SJCRH30 (cell line): ENCODE results near the gene MEIS3. TPM values are rescaled to one million over a fixed set of nuclear protein-coding genes. Genes with fewer than 3 reads are reported as not detected.

Experiments used
- DNase-seq, 2 experiments: peaks; one replicate each; pipeline ENCODE4 v3.0.0-alpha.2; 2015 to 2020
- H3K27ac ChIP-seq: fragments of 250-450 bp; sonication (Bioruptor Pico); 2 replicates; pipeline ENCODE4 v1.5.1; 2020; ENCODE audit warnings: mild to moderate bottlenecking, moderate library complexity
- H3K27me3 ChIP-seq: fragments of 250-450 bp; sonication (Bioruptor Pico); 2 replicates; pipeline ENCODE4 v1.5.1; 2020; ENCODE audit warnings: mild to moderate bottlenecking, moderate library complexity
- H3K36me3 ChIP-seq: fragments of 250-450 bp; sonication (Bioruptor Pico); 2 replicates; pipeline ENCODE4 v1.5.1; 2020; ENCODE audit warnings: mild to moderate bottlenecking, moderate library complexity
- H3K4me1 ChIP-seq: fragments of 250-450 bp; sonication (Bioruptor Pico); 2 replicates; pipeline ENCODE4 v1.5.1; 2020; ENCODE audit warnings: mild to moderate bottlenecking, moderate library complexity
- H3K4me3 ChIP-seq: fragments of 250-450 bp; sonication (Bioruptor Pico); 2 replicates; pipeline ENCODE4 v1.5.1; 2020; ENCODE audit warnings: mild to moderate bottlenecking, moderate library complexity
- H3K9me3 ChIP-seq: fragments of 250-450 bp; sonication (Bioruptor Pico); replicated peaks from 2 replicates; pipeline ENCODE4 v1.5.1; 2020; ENCODE audit warnings: mild to moderate bottlenecking, moderate library complexity
- total RNA-seq: library from RNA; depleted of rRNA; stranded (reverse); fragments of >200 nt; shearing (Covaris generic); gene quantifications from 2 replicates; pipeline ENCODE4 v1.2.3, GENCODE V29; 2014

MEIS3 gene
- total RNA-seq, 1 experiment from 2014 or later = 15.9 TPM

GRCh38 chr19:47445527-47445926 is 26.2 kb upstream of the MEIS3 start:
- DNase-seq = no peak
- H3K9me3 ChIP-seq = no peaks in the 10 kb centered on the region

DNA sequence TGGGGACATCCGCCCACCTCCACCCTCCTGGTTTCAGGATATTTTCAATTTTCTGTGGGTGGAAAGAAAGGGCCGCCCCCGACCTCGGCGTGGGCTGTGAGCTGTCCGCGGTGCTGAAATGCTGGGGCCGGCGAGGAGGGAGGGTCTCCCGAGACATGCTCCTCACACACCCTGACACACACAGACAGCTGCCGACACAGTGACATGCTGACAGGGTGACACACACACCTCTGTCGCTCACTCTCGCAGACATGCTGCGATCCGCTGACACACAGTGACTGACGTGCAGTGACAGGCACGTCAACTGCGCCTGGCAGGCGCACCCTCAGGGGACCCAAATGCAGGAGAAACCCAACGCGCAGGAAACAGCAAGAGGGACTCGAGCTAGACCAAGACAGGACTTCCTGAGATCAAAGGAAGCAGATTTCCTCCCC is 25.1 kb upstream of the MEIS3 start:
- Histone ChIP-seq H3K27ac (no peak overlapping the region), H3K27me3 (peaks cover 13% of the 10 kb centered on the region; the same call in 1 of the 2 replicates), H3K4me1 (no peaks in the 10 kb centered on the region), H3K9me3 (no peaks in the 10 kb centered on the region), H3K36me3 (no peaks in the 10 kb centered on the region), H3K4me3 (no peak overlapping the region)
- peak; percentile 50 to 65 for DNase-seq

More at GRCh38 chr19:47445527-47445926, 26.2 kb upstream of the MEIS3 start:
- no peaks in the 10 kb centered on the region for H3K36me3 ChIP-seq
- no peak overlapping the region for H3K4me3 ChIP-seq
- no peaks in the 10 kb centered on the region for H3K4me1 ChIP-seq
- peaks cover 13% of the 10 kb centered on the region; the same call in 1 of the 2 replicates for H3K27me3 ChIP-seq
- H3K27ac ChIP-seq = no peak overlapping the region

DNA sequence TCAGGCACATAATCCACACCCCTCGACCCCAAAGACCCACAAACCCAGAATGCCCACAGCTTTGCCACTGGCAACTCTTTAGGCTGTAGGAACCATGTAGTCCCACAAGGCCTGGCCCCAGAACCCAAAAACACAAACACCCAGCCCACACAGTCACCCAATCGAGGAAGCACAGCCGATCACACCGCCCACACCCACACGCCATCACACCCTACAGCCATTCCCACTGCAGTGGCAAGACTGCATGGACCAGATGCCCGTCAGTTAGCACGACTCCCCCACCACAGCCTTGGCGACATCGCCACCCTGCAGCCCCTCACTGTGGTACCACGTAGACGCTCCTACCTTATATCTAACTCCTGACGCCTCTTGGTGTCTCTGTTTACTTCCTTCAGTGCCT is 24.0 kb upstream of the MEIS3 start:
- DNase-seq = no peak
- H3K9me3 ChIP-seq = no peaks in the 10 kb centered on the region
- no peaks in the 10 kb centered on the region for H3K4me1 ChIP-seq
- peaks cover 9% of the 10 kb centered on the region; the same call in 1 of the 2 replicates for H3K27me3 ChIP-seq
- no peak overlapping the region for H3K4me3 ChIP-seq
- H3K36me3 ChIP-seq = no peaks in the 10 kb centered on the region
- H3K27ac ChIP-seq = no peak overlapping the region

DNA sequence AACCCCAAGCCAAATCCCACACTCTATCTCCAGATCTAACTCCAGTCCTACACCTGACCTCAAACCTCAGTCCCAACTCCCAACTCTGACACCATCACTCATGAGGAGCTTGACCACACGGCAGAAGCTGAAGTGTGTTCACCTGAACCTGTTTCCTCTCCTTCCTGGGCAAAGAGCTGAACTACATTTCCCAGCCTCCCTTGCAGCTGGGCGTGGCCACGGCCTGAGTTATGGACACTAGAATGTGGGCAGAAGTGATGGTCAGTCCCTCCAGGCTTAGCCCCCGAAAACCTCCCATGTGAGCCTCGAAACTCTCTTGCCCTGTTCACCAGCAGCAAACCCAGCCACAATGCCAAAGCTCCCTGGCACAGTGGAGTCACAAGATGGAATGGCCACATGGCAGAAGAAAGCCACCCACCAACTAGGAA is 19.5 kb upstream of the MEIS3 start:
- no peak for DNase-seq
- Histone ChIP-seq H3K9me3 (no peaks in the 10 kb centered on the region), H3K36me3 (no peaks in the 10 kb centered on the region), H3K27me3 (no peaks in the 10 kb centered on the region; the same call in 1 of the 2 replicates), H3K27ac (no peak overlapping the region), H3K4me3 (no peak overlapping the region), H3K4me1 (no peaks in the 10 kb centered on the region)

DNA sequence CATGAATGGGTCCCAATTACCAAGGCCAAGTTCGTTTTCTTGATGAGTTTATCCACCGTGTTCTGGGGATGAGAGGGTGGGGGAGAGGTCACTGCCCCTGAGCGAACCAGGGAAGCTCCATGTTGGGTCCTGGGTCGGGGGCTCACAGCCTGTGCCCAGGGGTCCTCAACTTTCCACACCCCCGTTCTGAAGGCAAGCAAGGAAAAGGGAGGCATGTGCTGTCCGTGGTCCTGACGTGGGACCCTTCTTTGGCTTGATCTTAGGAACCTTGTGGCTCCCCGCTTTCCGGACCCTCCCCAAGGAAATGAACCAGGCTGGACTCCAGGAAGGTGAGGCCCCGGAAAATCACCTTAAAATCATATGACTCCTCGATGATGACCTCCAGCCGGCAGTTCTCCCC is 18.2 kb upstream of the MEIS3 start:
- no peak overlapping the region for H3K27ac ChIP-seq
- H3K36me3 ChIP-seq = no peaks in the 10 kb centered on the region
- no peaks in the 10 kb centered on the region for H3K9me3 ChIP-seq
- H3K4me1 ChIP-seq = no peaks in the 10 kb centered on the region
- H3K27me3 ChIP-seq = no peaks in the 10 kb centered on the region; the same call in 1 of the 2 replicates
- peak in 1 of 2 experiments; percentile 55 for DNase-seq
- no peak overlapping the region for H3K4me3 ChIP-seq

- no peak overlapping the region for H3K4me3 ChIP-seq
- DNase-seq = peak; percentile 65 to 84
- H3K27me3 ChIP-seq = no peaks in the 10 kb centered on the region; the same call in 1 of the 2 replicates
- no peaks in the 10 kb centered on the region for H3K4me1 ChIP-seq
- H3K36me3 ChIP-seq = no peaks in the 10 kb centered on the region
- no peak overlapping the region for H3K27ac ChIP-seq
- no peaks in the 10 kb centered on the region for H3K9me3 ChIP-seq
Measured at GRCh38 chr19:47436712-47437401, 17.5 kb upstream of the MEIS3 start.

DNA sequence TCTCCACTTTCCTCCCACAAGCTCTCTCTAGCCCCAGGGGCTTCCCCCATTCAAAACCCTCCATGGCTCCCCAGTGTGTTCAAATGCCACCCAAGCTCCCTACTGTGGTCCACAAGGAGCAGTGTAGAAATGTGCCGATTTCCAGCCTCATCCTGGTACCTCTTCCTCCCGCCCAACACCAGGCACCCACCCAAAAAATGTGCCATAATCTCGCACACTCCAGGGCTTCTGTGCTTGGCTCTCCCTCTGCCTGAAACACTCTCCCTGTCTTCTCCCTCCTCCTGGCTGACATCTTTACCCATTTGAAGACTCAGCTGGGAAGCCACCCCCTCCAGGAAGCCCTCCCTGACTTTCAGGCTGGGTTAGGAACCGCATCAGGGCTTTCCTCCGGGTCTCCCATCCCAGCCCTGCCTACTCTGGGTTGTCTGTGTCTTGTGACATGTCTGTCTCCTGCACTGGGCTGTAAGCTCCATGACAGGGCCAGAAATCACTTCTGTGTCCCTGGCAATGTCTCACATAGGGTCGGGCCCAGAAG is 16.6 kb upstream of the MEIS3 start:
- no peak overlapping the region for H3K27ac ChIP-seq
- H3K4me3 ChIP-seq = no peak overlapping the region
- H3K9me3 ChIP-seq = no peaks in the 10 kb centered on the region
- DNase-seq = no peak
- no peaks in the 10 kb centered on the region; the same call in 1 of the 2 replicates for H3K27me3 ChIP-seq
- no peaks in the 10 kb centered on the region for H3K4me1 ChIP-seq
- H3K36me3 ChIP-seq = no peaks in the 10 kb centered on the region

GRCh38 chr19:47435196-47435595 is 15.9 kb upstream of the MEIS3 start:
- Histone ChIP-seq H3K4me3 (no peak overlapping the region), H3K27me3 (no peaks in the 10 kb centered on the region; the same call in 1 of the 2 replicates)

GRCh38 chr19:47434088-47434487 is 14.8 kb upstream of the MEIS3 start:
- DNase-seq = no peak
- Histone ChIP-seq H3K36me3 (no peaks in the 10 kb centered on the region), H3K4me1 (no peaks in the 10 kb centered on the region), H3K9me3 (no peaks in the 10 kb centered on the region), H3K27me3 (no peaks in the 10 kb centered on the region; the same call in 1 of the 2 replicates), H3K4me3 (no peak overlapping the region), H3K27ac (no peak overlapping the region)

More at GRCh38 chr19:47435196-47435595, 15.9 kb upstream of the MEIS3 start:
- DNase-seq = no peak
- H3K36me3 ChIP-seq = no peaks in the 10 kb centered on the region
- no peaks in the 10 kb centered on the region for H3K4me1 ChIP-seq
- no peaks in the 10 kb centered on the region for H3K9me3 ChIP-seq
- no peak overlapping the region for H3K27ac ChIP-seq

DNA sequence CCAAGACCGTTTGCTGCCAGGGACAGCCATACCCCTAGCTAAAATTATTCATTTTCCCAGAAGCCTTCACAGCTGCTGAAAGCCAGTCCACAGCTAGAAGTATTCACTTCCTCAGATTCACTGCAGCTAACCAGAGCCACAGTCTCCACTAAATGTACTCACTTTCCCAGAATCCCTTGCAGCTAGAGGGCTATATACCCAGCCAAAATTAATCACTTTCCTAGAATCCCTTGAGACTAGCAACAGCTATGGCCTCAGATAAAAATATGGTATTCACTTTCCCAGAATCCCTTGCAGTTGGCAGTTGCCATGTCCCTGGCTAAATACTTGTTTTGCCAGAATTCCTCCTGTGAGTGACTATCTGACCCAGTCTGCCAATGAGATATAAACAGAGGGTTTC is 13.8 kb upstream of the MEIS3 start:
- Histone ChIP-seq H3K27me3 (no peaks in the 10 kb centered on the region; the same call in 1 of the 2 replicates), H3K4me3 (no peak overlapping the region), H3K4me1 (no peaks in the 10 kb centered on the region), H3K36me3 (no peaks in the 10 kb centered on the region), H3K9me3 (no peaks in the 10 kb centered on the region), H3K27ac (no peak overlapping the region)
- no peak for DNase-seq

DNA sequence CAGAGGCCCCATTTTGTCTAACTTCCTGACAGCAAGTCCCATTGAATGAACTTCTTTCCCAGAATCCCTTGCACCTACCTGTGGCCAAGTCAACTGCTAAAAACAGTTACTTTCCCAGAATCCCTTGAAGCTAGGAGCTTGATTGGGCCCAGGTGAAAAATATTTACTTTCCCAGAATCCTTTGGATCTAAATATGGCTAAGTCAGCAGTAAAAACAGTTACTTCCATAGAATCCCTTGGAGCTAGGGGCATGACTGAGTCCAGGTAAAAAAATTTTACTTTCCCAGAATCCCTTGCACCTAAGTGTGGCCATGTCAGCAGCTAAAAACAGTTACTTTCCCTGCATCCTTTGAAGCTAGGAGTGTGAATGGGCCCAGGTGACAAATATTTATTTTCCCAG is 13.2 kb upstream of the MEIS3 start:
- DNase-seq = no peak
- H3K27me3 ChIP-seq = no peaks in the 10 kb centered on the region; the same call in 1 of the 2 replicates
- no peaks in the 10 kb centered on the region for H3K36me3 ChIP-seq
- H3K27ac ChIP-seq = no peak overlapping the region
- H3K4me1 ChIP-seq = peaks cover 5% of the 10 kb centered on the region
- H3K9me3 ChIP-seq = no peaks in the 10 kb centered on the region
- H3K4me3 ChIP-seq = no peak overlapping the region

GRCh38 chr19:47432091-47432490 is 12.8 kb upstream of the MEIS3 start:
- Histone ChIP-seq H3K4me3 (no peak overlapping the region), H3K27me3 (no peaks in the 10 kb centered on the region; the same call in 1 of the 2 replicates), H3K4me1 (peaks cover 5% of the 10 kb centered on the region), H3K36me3 (no peaks in the 10 kb centered on the region), H3K27ac (no peak overlapping the region), H3K9me3 (no peaks in the 10 kb centered on the region)
- DNase-seq = no peak

DNA sequence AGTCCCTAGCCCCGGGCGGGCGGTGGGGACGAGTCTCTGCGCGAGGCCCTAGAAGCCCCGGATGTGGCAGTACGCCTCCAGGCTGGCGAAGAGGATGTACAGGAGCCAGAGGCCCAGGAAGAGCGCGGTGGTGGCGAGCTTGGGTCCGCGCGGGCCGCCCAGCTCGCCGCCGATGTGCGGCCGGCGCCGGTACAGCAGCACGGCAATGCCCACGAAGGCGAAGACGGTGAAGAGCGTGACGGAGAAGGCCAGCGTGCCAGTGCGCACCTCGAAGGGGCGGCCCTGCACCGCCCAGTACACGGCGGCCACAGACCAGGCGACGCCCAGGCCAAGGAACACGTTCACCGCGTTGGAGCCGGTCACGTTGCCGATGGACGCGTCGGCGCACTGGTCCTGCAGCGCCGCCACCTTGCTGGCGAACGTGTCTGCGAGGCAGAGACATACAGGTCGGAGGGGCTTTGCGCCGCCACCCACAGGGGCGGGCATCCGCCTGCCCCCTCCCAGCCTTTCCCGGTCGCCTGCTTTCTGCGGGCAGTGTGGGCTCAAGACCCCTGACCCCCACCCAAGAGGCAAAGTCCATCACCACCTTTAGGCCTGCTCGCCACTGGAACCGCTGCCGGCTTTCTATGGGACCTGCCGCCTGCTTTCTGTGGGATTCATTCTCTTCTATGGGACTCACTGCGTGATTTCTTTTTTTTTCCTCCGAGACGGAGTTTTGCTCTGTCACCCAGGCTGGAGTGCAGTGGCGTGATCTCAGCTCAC is 10.9 kb upstream of the MEIS3 start:
- H3K9me3 ChIP-seq = no peaks in the 10 kb centered on the region
- H3K36me3 ChIP-seq = no peaks in the 10 kb centered on the region
- no peaks in the 10 kb centered on the region for H3K27me3 ChIP-seq
- no peak overlapping the region for H3K4me3 ChIP-seq
- H3K27ac ChIP-seq = no peak overlapping the region
- H3K4me1 ChIP-seq = peaks cover 5% of the 10 kb centered on the region
- DNase-seq = no peak

DNA sequence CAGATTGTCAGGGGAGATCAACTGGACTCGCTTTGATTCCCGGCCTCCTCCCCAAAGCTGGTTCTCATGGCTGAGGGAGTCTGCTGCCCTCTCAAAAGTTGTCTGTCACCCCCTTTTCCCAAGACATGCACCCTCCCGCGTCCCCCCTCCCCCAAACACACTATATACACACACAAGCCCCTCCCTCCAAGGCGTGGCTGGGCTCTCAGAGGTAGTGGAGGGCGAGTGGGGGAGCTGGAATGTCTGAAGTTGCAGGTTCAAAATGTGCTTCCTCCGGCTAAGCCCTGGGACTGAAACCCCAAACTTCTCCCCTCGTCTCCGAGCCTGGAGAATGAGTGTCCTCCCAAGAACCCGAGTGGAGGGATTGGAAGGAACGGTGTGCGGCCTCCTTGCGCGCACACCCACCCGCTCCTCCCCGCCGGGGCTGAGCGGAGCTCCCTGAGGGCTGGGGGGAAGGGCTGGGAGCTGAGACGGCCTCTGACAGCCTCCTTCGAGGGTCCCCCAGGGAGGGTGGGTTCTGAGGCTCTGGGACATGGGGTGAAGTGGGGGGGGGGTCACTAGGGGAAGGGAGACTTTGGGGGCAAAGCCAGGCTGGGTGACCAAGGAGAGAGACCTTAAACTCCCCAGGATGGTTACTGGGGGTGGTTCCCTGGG is 9.9 kb upstream of the MEIS3 start:
- no peak overlapping the region for H3K27ac ChIP-seq
- no peaks in the 10 kb centered on the region for H3K27me3 ChIP-seq
- H3K9me3 ChIP-seq = no peaks in the 10 kb centered on the region
- peaks cover 5% of the 10 kb centered on the region for H3K4me1 ChIP-seq
- DNase-seq = no peak
- no peak overlapping the region for H3K4me3 ChIP-seq
- no peaks in the 10 kb centered on the region for H3K36me3 ChIP-seq
